ENCODE measurements around the gene DDX20. TPM values are rescaled to one million over a fixed set of nuclear protein-coding genes. Genes with fewer than 3 reads are reported as not detected.

DDX20 gene
- total RNA-seq, 2 donors from 2014 or later: 15.9 to 33.9 TPM

- intact Hi-C loops (cut with DNase I): no loop called here
- WGBS: 43% methylated on average over 10 of the region's 10 CpGs
- Histone ChIP-seq H3K4me1 (replicated peaks) (no peaks in the 10 kb centered on the region), H3K36me3 (no peaks in the 10 kb centered on the region), H3K9me3 (no peaks in the 10 kb centered on the region), H3K4me3 (no peak overlapping the region), H3K27ac (no peak overlapping the region), H3K27me3 (replicated peaks; ENCODE audit: insufficient read depth) (no peaks in the 10 kb centered on the region)
- no peak for DNase-seq (ENCODE audit: low spot score)
- no peak for TF ChIP-seq POLR2A (IDR thresholded peaks at IDR 0.05)
- TF ChIP-seq, protein P1, sequence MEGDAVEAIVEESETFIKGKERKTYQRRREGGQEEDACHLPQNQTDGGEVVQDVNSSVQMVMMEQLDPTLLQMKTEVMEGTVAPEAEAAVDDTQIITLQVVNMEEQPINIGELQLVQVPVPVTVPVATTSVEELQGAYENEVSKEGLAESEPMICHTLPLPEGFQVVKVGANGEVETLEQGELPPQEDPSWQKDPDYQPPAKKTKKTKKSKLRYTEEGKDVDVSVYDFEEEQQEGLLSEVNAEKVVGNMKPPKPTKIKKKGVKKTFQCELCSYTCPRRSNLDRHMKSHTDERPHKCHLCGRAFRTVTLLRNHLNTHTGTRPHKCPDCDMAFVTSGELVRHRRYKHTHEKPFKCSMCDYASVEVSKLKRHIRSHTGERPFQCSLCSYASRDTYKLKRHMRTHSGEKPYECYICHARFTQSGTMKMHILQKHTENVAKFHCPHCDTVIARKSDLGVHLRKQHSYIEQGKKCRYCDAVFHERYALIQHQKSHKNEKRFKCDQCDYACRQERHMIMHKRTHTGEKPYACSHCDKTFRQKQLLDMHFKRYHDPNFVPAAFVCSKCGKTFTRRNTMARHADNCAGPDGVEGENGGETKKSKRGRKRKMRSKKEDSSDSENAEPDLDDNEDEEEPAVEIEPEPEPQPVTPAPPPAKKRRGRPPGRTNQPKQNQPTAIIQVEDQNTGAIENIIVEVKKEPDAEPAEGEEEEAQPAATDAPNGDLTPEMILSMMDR (IDR thresholded peaks at IDR 0.05): no peak
- TF ChIP-seq POLR2AphosphoS5 (IDR thresholded peaks at IDR 0.05): no peak
These were observed 34.5 kb upstream of the DDX20 start for GRCh38 chr1:111720977-111721786.

- intact Hi-C loops (cut with DNase I): no loop called here
- H3K4me1 ChIP-seq (replicated peaks): no peaks in the 10 kb centered on the region
These were observed 32.5 kb upstream of the DDX20 start for GRCh38 chr1:111723091-111723806.

DNA sequence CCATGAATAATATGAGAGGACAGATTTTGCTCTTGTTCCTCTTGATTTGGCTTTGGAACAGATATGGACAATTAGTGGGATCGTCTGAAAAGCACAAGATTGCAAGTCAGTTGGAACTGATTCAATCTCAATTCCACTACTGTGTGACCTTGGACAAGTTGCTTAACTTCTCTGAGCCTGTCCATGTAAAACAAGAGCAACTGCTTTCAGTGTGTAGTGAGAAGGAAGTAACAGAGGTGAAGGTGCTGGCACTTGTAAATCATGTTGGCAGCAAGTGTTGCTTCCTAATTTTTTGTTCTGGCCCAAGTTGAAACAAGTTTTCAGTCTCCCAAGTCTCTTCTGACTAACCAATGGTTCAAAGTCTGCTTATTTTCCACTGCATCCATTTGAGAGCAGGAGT, 31.8 kb upstream of the DDX20 start:
- WGBS: 53% methylated on average over 1 of the region's 1 CpG
- no peak for TF ChIP-seq POLR2A (IDR thresholded peaks at IDR 0.05)
- TF ChIP-seq, protein P1 (IDR thresholded peaks at IDR 0.05): no peak
- TF ChIP-seq POLR2AphosphoS5 (IDR thresholded peaks at IDR 0.05): no peak
- no peak overlapping the region for H3K27ac ChIP-seq
- intact Hi-C loops (cut with DNase I): no loop called here
- H3K36me3 ChIP-seq: no peaks in the 10 kb centered on the region
- H3K4me1 ChIP-seq (replicated peaks): no peaks in the 10 kb centered on the region
- no peaks in the 10 kb centered on the region for H3K9me3 ChIP-seq
- no peak overlapping the region for H3K4me3 ChIP-seq
- H3K27me3 ChIP-seq (replicated peaks; ENCODE audit: insufficient read depth): no peaks in the 10 kb centered on the region
- no peak for DNase-seq (ENCODE audit: low spot score)

More at GRCh38 chr1:111723091-111723806, 32.5 kb upstream of the DDX20 start:
- H3K36me3 ChIP-seq: no peaks in the 10 kb centered on the region
- H3K27me3 ChIP-seq (replicated peaks; ENCODE audit: insufficient read depth): no peaks in the 10 kb centered on the region
- H3K27ac ChIP-seq: no peak overlapping the region
- no peak for TF ChIP-seq POLR2AphosphoS5 (IDR thresholded peaks at IDR 0.05)
- no peak for TF ChIP-seq POLR2A (IDR thresholded peaks at IDR 0.05)
- TF ChIP-seq, protein P1 (IDR thresholded peaks at IDR 0.05): no peak
- no peak overlapping the region for H3K4me3 ChIP-seq
- no peaks in the 10 kb centered on the region for H3K9me3 ChIP-seq
- 80% methylated on average over 7 of the region's 7 CpGs for WGBS
- no peak for DNase-seq (ENCODE audit: low spot score)

- Histone ChIP-seq H3K9me3 (no peaks in the 10 kb centered on the region), H3K27me3 (replicated peaks; ENCODE audit: insufficient read depth) (no peaks in the 10 kb centered on the region), H3K4me1 (replicated peaks) (no peaks in the 10 kb centered on the region), H3K27ac (no peak overlapping the region), H3K36me3 (no peaks in the 10 kb centered on the region), H3K4me3 (no peak overlapping the region)
- intact Hi-C loops (cut with DNase I): no loop called here
- 10% methylated on average over 5 of the region's 5 CpGs for WGBS
- DNase-seq (ENCODE audit: low spot score): no peak
- TF ChIP-seq POLR2A (IDR thresholded peaks at IDR 0.05) (no peak), POLR2AphosphoS5 (IDR thresholded peaks at IDR 0.05) (no peak)
- TF ChIP-seq, protein P1 (IDR thresholded peaks at IDR 0.05): no peak
These were observed 30.5 kb upstream of the DDX20 start for GRCh38 chr1:111725192-111725591.
